HG03045 (cell line): ENCODE measurements around the gene ADGRG2.
A peak's percentile ranks its signal among the peaks of the same experiment; 100 is the strongest.
"Not testable (repeated sequence)": the region's sequence is repeated elsewhere in the genome, so short reads cannot be mapped to it uniquely, and the experiment has no call there.

Source experiments
- ATAC-seq: cut with Tn5 transposase; IDR thresholded peaks from one replicate; pipeline ENCODE4 v1.9.1; 2021; ENCODE audit warnings: mild to moderate bottlenecking, moderate library complexity; ENCODE audit not compliant: unreplicated experiment

ADGRG2 gene

DNA sequence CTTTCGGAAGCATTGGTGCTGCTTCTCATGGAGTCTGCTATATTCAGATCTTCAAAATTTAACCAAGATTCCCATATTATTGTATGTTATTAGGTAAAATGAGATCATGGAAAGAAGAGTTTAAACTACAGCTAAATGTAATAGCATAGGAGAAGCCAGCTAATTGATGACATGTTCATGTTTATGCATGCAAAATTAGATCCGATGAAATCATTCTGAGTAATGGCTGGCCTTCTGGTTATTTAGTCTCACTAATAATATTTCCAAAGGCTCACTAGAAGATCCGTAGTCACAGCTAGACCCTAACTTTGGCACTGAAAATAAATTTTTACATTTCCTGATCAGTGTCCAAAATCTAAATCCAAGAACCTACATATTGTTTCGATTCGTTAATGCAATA is 118.5 kb downstream of the ADGRG2 start:
- ATAC-seq: no peak

DNA sequence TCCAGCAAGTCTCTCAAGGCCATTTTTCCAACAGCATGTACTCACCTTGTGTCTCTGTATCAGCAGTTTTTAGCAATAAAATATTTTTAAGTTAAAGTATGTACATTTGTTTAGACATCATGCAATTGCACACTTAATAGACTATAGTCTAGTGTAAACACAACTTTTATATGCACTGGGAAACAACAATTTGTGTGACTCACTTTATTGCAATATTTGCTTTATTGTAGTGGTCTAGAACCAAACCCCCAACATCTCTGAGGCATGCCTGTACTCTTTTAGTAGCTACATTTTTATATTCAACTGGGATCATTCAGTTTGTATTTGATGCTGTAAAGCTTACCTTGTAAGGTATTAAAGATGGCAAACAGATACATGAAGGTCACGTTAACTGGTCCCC is 123.6 kb downstream of the ADGRG2 start:
- ATAC-seq: no peak

GRCh38 chrX:18997916-18998315 is 124.4 kb downstream of the ADGRG2 start:
- no peak for ATAC-seq

- no peak for ATAC-seq
Measured at GRCh38 chrX:18996536-18996935, 125.7 kb downstream of the ADGRG2 start.

DNA sequence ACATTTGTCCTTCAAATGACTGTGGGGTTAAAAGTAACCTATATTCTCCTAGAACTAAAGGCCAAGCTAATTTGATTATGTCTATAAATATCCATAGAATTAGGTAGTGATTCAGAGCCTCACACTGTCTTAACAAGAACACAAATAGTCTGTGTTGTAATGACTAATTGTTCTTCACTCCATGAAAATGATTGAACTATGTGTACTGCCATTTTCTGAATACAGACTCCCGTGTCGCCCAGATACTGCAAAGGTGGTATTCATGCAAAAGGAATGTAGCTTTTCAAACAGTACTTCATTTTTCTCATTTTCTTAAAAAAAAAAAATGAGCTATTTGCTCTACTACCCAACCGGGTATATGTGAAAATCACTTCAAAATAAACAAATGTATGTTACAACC is 127.0 kb downstream of the ADGRG2 start:
- ATAC-seq: no peak

- no peak for ATAC-seq
Measured at GRCh38 chrX:18994713-18995112, 127.6 kb downstream of the ADGRG2 start.

DNA sequence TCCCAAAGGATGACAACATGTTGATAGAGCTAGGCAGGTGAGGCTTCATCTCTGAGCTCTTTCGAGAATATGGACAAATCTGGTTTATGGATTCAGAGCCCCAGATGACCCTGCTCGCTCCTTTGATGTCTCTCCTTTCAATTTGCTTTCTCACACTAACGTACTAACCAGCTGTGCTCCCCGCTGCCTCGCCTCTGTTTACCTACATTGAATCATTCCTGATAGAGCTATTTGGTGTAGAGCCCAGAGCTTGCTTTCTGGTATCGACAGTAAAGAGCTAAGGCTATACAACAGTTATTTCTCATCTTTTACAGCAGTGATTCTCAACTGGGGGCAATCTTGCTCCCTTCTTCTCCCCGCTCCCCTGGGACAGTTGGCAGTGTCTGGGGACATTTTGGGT is 129.4 kb downstream of the ADGRG2 start:
- no peak for ATAC-seq

GRCh38 chrX:18985186-18985435 is 137.2 kb downstream of the ADGRG2 start:
- ATAC-seq: no peak

GRCh38 chrX:18984381-18985185 is 137.7 kb downstream of the ADGRG2 start:
- ATAC-seq: peak; percentile 90

DNA sequence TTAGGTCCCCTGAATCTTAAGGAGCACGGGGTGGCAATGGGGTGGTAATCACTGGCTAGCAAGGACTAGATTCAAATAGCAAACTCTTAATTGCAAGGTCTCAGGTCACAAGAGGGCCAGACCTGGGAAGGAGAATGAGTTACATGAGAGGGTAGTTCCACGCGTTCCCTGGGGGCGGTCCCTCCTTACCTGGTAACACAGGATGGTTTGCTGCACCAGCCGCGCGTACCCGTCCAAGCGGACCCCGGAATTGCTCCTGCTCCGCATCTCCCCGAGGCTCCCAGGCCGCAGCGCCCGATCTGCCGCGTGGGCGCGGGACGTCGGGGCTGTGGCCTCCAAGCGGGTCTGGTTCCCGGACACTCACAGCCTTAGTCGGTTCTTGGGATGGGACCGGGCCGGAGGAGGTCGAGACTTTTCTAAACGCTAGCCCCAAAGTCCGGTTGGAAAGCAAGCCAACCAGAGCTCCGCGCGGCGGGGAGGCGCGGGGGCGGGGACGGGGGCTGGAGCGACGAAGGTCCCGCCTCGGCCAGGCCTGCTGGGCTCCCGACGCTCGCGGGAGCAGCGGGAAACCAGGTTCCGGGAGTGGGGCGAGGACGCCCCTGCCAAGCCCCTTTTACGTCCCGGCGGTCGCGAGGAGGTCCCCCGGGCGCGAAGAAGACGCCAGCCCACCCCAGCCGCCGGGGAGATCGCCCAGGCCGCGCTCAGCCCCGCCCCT is 138.4 kb downstream of the ADGRG2 start, which contains the start of gene PHKA2:
PHKA2 (minus strand) TSS at position 449 of the 715 bp plus-strand sequence; CDS start at position 267, 182 bp downstream.
- peak; percentile 51 for ATAC-seq

GRCh38 chrX:18981124-18981807 is 141.0 kb downstream of the ADGRG2 start:
- ATAC-seq: no peak

- ATAC-seq: not testable (repeated sequence)
Measured at GRCh38 chrX:18980262-18980661, 142.0 kb downstream of the ADGRG2 start.

DNA sequence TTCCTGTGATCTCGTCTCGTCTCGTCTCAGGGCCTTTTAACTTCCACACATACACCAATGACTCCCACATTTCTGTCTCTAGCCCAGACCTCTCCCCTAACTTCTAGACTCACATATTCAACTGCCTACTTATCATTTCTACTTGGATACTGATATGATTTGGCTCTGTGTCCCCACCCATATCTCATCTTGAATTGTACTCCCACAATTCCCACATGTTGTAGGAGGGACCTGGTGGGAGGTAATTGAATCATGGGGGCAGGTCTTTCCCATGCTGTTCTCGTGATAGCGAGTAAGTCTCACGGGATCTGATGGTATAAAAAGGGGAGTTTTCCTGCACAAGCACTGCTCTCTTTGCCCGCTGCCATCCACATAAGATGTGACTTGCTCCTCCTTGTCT is 147.3 kb downstream of the ADGRG2 start:
- no peak for ATAC-seq

- no peak for ATAC-seq
Measured at GRCh38 chrX:18973527-18974192, 148.6 kb downstream of the ADGRG2 start.

- ATAC-seq: no peak
Measured at GRCh38 chrX:18971506-18971905, 150.8 kb downstream of the ADGRG2 start.

DNA sequence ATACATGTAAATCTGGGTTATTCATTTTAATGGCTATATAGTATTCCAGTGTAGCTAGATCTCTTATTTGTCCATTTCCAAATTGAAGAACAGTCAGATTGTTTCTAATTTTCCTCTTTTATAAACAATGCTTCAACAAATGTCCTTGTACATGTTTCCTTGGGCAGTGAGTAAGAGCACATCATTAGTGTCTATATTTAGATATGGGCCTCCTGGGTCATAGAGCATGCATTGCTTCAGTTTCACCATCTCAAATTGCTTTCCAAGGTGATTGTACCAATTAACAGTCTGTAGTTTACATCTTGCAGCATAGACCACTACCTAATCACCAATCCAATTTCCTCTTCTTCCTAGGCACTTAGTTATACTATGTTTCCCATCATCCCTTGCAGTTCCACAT is 151.8 kb downstream of the ADGRG2 start:
- ATAC-seq: no peak

GRCh38 chrX:18966624-18967023 is 155.6 kb downstream of the ADGRG2 start:
- no peak for ATAC-seq

GRCh38 chrX:18964901-18965300 is 157.4 kb downstream of the ADGRG2 start:
- ATAC-seq: no peak

GRCh38 chrX:18964026-18964425 is 158.2 kb downstream of the ADGRG2 start:
- ATAC-seq: no peak

- no peak for ATAC-seq
Measured at GRCh38 chrX:18962329-18962728, 159.9 kb downstream of the ADGRG2 start.

- ATAC-seq: no peak
Measured at GRCh38 chrX:18961686-18962085, 160.6 kb downstream of the ADGRG2 start.
